ENCODE data around the gene ARHGAP28.
A peak's percentile ranks its signal among the peaks of the same experiment; 100 is the strongest.

ARHGAP28 gene

DNA sequence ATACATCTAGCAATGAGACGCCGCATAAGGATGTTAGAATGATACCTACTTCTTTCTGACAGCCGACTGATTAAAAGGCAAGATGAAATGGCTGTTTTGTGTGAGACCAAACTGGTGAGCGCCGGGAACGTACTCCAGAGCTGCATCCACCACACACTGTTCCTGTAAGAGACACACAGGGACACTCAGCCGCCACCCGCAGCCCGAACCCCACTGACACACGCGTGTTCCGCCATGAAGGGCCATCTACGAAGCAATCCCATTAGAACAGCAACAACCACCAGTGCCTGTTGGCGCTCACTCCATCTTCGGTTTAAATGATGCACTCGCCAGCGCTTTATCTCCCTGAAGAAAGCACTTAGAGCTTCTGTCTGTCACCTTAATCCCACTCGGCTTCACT is 225.8 kb downstream of the ARHGAP28 start:
- H3K79me2 ChIP-seq (ENCODE audit: control insufficient read depth, insufficient read depth, low read length, unreplicated experiment): no peaks in the 10 kb centered on the region
- no peaks in the 10 kb centered on the region for H3K4me1 ChIP-seq (ENCODE audit: control insufficient read depth, insufficient read depth, low read length, unreplicated experiment)
- H3K27me3 ChIP-seq (ENCODE audit: insufficient read depth, low read length): no peaks in the 10 kb centered on the region
- no peak overlapping the region for H2AFZ ChIP-seq (ENCODE audit: low read length, unreplicated experiment)
- H3K36me3 ChIP-seq (ENCODE audit: insufficient read depth, low read length): peaks cover 17% of the 10 kb centered on the region
- H3K4me3 ChIP-seq (ENCODE audit: low read depth, low read length): no peak overlapping the region
- no peak overlapping the region for H3K27ac ChIP-seq (ENCODE audit: low read depth, low read length)

DNA sequence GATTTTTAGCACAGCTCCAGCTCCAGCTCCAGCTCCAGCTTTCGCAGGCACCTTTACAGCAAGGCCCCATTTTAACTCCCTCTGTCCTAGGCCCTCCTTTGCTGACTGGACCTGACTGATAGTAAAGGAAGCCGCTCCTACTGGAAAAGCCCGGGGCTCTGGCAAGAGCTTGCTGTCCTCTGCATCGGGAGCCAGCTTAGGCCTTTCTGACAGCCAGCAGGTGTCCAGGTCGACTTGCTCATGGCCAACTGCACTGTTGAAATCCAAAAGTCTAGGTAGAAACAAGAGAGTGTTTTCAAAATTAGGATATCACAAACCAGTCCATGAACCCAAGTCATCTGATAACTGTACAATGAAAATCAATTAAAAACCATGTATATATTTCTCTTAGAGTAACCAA is 227.0 kb downstream of the ARHGAP28 start:
- H3K36me3 ChIP-seq (ENCODE audit: insufficient read depth, low read length): peaks cover 17% of the 10 kb centered on the region
- peaks cover 12% of the 10 kb centered on the region for H3K4me1 ChIP-seq (ENCODE audit: control insufficient read depth, insufficient read depth, low read length, unreplicated experiment)
- no peaks in the 10 kb centered on the region for H3K27me3 ChIP-seq (ENCODE audit: insufficient read depth, low read length)
- H2AFZ ChIP-seq (ENCODE audit: low read length, unreplicated experiment): no peak overlapping the region
- no peaks in the 10 kb centered on the region for H3K79me2 ChIP-seq (ENCODE audit: control insufficient read depth, insufficient read depth, low read length, unreplicated experiment)
- H3K4me3 ChIP-seq (ENCODE audit: low read depth, low read length): no peak overlapping the region
- H3K27ac ChIP-seq (ENCODE audit: low read depth, low read length): no peak overlapping the region

DNA sequence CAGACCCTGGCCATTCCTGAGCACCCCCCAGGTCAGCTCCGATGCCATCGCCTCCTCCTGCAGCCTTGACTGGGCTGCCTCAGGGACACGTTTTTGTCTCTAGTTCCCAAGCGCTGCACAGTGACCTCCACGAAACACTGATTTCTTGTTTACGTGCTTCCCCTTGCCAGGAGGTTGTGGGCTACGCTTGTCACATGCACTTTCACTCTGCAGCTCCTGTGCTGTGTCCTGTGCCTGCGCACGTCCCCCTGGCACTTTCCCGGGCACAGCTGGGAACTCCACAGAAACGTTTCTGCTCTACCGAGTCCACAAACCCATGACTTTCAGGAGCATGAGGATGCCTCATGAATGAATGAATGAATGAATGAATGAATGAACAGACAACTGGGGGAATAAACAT is 227.5 kb downstream of the ARHGAP28 start:
- peaks cover 17% of the 10 kb centered on the region for H3K36me3 ChIP-seq (ENCODE audit: insufficient read depth, low read length)
- no peaks in the 10 kb centered on the region for H3K27me3 ChIP-seq (ENCODE audit: insufficient read depth, low read length)
- no peak overlapping the region for H3K27ac ChIP-seq (ENCODE audit: low read depth, low read length)
- peaks cover 15% of the 10 kb centered on the region for H3K4me1 ChIP-seq (ENCODE audit: control insufficient read depth, insufficient read depth, low read length, unreplicated experiment)
- H3K4me3 ChIP-seq (ENCODE audit: low read depth, low read length): no peak overlapping the region
- no peak overlapping the region for H2AFZ ChIP-seq (ENCODE audit: low read length, unreplicated experiment)
- H3K79me2 ChIP-seq (ENCODE audit: control insufficient read depth, insufficient read depth, low read length, unreplicated experiment): no peaks in the 10 kb centered on the region

DNA sequence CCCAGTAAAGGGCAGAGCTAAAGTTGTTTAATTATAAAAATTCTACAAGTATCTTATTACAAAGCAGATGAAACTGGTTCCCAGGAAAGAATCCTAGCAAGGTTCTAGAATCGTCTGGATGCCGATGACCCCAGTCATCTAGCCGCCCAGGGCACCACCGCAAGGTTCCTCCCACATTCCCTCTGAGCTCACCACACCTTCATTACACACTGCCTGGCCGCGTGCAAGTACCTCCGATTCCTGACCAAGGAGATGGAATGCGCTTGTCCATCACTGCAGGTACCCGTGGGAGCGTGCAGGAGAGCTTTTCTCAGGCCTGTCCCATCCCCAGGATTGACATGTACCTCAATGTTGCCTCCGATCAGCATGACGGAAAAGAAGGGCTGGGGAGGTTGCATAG is 229.6 kb downstream of the ARHGAP28 start:
- H2AFZ ChIP-seq (ENCODE audit: low read length, unreplicated experiment): no peak overlapping the region
- no peak overlapping the region for H3K27ac ChIP-seq (ENCODE audit: low read depth, low read length)
- peaks cover 27% of the 10 kb centered on the region for H3K36me3 ChIP-seq (ENCODE audit: insufficient read depth, low read length)
- H3K4me1 ChIP-seq (ENCODE audit: control insufficient read depth, insufficient read depth, low read length, unreplicated experiment): peaks cover 28% of the 10 kb centered on the region
- H3K27me3 ChIP-seq (ENCODE audit: insufficient read depth, low read length): no peaks in the 10 kb centered on the region
- H3K4me3 ChIP-seq (ENCODE audit: low read depth, low read length): no peak overlapping the region
- H3K79me2 ChIP-seq (ENCODE audit: control insufficient read depth, insufficient read depth, low read length, unreplicated experiment): no peaks in the 10 kb centered on the region

DNA sequence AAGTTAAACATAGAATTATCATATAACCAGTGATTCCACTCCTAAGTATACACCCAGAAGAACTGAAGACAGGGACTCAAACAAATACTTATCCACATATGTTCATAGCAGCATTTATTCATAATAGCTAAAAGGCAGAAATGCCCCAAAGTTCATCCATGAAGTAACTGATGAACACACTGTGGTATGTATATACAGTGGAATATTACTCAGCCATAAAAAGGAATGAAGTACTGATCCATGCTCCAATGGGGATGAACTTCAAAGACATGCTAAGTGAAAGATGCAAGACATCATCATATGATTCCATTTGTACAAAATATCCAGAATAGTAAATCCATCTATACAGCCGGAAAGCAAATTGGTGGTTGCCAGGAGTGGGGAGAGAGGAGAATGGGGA is 230.6 kb downstream of the ARHGAP28 start:
- Histone ChIP-seq H3K79me2 (ENCODE audit: control insufficient read depth, insufficient read depth, low read length, unreplicated experiment) (no peaks in the 10 kb centered on the region), H3K4me1 (ENCODE audit: control insufficient read depth, insufficient read depth, low read length, unreplicated experiment) (peaks cover 28% of the 10 kb centered on the region), H3K36me3 (ENCODE audit: insufficient read depth, low read length) (peaks cover 34% of the 10 kb centered on the region), H2AFZ (ENCODE audit: low read length, unreplicated experiment) (no peak overlapping the region), H3K27me3 (ENCODE audit: insufficient read depth, low read length) (no peaks in the 10 kb centered on the region), H3K4me3 (ENCODE audit: low read depth, low read length) (no peak overlapping the region), H3K27ac (ENCODE audit: low read depth, low read length) (0 out of 2 replicates have a peak overlapping the region, but pooled peaks have one; percentile 68)

DNA sequence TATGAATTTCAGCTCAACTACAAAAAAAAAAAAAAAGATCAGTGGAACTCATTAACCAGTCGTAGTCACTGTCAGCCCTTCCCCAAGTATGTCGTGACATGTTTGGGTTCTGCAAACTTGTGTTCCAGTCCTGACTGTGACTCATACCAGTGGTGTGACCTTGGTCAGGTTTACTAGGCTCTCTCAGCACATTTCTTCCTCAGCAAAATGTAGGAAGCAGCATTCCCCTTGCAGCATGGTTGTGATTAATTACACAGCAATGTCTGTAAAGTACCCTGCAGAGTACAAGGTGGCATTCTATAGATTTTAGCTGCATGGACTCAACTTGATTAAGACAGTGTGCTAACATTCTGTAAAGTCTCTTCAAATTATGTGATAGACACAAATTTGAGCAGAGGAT is 231.1 kb downstream of the ARHGAP28 start:
- Histone ChIP-seq H2AFZ (ENCODE audit: low read length, unreplicated experiment) (no peak overlapping the region), H3K4me1 (ENCODE audit: control insufficient read depth, insufficient read depth, low read length, unreplicated experiment) (peaks cover 28% of the 10 kb centered on the region), H3K36me3 (ENCODE audit: insufficient read depth, low read length) (peaks cover 34% of the 10 kb centered on the region), H3K79me2 (ENCODE audit: control insufficient read depth, insufficient read depth, low read length, unreplicated experiment) (no peaks in the 10 kb centered on the region), H3K4me3 (ENCODE audit: low read depth, low read length) (no peak overlapping the region), H3K27me3 (ENCODE audit: insufficient read depth, low read length) (no peaks in the 10 kb centered on the region), H3K27ac (ENCODE audit: low read depth, low read length) (peak overlapping the region; percentile 68)

DNA sequence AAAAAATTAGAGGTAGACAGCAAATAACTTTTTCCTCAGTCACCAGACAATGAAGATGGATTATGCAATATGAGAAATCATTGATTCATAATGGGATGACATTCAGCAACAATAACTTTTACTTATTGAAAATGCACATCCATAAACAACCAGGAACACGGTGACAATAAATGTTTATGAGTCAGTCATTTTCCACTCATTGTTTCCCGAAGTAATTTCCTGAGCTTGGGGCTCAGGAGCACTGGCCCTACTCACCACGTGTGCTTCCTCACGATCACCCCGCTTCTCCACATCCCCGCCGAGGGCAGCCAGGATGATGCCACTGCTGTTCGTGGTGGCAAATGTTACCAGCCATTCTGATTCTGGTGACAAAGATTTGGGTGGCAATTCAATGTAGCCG is 231.8 kb downstream of the ARHGAP28 start:
- H3K4me1 ChIP-seq (ENCODE audit: control insufficient read depth, insufficient read depth, low read length, unreplicated experiment): peaks cover 28% of the 10 kb centered on the region
- no peak overlapping the region for H2AFZ ChIP-seq (ENCODE audit: low read length, unreplicated experiment)
- H3K79me2 ChIP-seq (ENCODE audit: control insufficient read depth, insufficient read depth, low read length, unreplicated experiment): no peaks in the 10 kb centered on the region
- no peaks in the 10 kb centered on the region for H3K27me3 ChIP-seq (ENCODE audit: insufficient read depth, low read length)
- peak overlapping the region; percentile 68 for H3K27ac ChIP-seq (ENCODE audit: low read depth, low read length)
- peaks cover 34% of the 10 kb centered on the region for H3K36me3 ChIP-seq (ENCODE audit: insufficient read depth, low read length)
- H3K4me3 ChIP-seq (ENCODE audit: low read depth, low read length): no peak overlapping the region

DNA sequence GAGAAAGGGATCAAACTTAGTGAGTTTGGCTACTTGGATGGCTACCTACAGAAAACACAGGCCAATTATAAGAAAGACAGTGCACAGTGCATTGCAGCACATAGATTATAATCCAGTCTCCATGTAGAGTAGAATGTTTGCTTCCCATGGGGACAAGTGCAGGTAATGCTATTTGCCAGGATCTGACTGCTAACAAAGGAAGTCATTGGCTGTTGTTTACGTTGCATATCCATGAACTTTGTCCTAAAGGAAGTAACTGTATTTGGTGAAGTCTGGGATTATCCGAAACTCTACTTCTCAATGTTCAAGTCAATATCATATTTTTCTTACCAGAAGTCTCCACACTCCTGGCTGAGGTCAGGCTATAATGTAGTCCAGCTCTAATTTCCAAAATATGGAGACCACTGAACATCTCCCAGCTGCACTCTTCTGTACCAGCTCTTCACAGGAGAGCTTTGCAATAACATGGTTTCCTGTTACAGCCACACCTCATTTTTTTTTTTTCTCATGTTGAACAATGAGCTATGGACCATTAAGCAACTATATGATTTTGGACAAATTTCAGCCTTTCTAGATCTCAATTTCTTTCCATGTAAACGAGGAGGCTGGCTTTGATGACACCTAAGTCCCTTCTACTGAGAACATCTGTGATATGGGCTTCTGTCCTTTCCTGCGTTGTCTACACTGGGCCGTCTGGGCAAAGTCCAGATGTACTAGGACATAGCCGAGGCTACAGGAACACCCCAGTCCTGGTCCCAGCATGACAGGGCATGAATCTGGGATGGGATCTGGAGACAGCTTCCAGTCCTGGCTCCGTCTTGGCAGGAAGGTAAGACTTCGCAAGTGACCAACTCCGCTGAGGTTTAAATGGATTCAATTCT is 233.3 kb downstream of the ARHGAP28 start:
- no peaks in the 10 kb centered on the region for H3K79me2 ChIP-seq (ENCODE audit: control insufficient read depth, insufficient read depth, low read length, unreplicated experiment)
- H2AFZ ChIP-seq (ENCODE audit: low read length, unreplicated experiment): no peak overlapping the region
- H3K4me1 ChIP-seq (ENCODE audit: control insufficient read depth, insufficient read depth, low read length, unreplicated experiment): peaks cover 28% of the 10 kb centered on the region
- no peaks in the 10 kb centered on the region for H3K27me3 ChIP-seq (ENCODE audit: insufficient read depth, low read length)
- peaks cover 30% of the 10 kb centered on the region for H3K36me3 ChIP-seq (ENCODE audit: insufficient read depth, low read length)
- H3K4me3 ChIP-seq (ENCODE audit: low read depth, low read length): no peak overlapping the region
- H3K27ac ChIP-seq (ENCODE audit: low read depth, low read length): no peak overlapping the region

DNA sequence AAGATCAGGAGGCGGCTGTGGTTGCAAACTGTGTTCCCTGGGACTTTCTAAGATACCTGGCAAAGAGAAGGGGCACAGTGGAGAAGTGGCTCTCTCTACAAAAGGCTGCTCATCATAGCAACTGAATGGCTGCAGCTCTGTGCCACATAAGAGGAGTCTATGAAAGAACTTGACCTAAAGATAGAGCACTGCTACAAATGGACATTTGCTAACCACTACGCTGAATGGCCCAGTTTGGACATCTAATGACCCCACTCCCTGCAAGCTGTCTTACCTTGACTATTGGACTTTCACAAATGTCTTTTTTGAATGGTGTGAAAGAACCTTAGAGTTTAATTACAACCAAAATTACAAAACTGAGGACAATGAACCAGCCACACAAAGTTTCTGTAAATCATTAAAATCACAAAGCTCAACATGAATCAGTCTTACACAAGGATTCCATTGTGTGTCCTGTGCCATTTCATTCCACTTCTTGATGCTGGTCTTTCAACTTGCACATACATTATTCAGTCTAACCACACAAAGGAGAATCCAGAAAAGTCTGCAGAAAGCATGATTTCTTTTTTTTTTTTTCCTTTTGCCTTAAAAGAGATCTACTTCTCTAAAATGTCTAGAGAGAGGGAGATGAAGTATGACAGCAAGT is 234.1 kb downstream of the ARHGAP28 start:
- Histone ChIP-seq H3K27me3 (ENCODE audit: insufficient read depth, low read length) (no peaks in the 10 kb centered on the region), H2AFZ (ENCODE audit: low read length, unreplicated experiment) (no peak overlapping the region), H3K36me3 (ENCODE audit: insufficient read depth, low read length) (peaks cover 25% of the 10 kb centered on the region), H3K4me1 (ENCODE audit: control insufficient read depth, insufficient read depth, low read length, unreplicated experiment) (peaks cover 28% of the 10 kb centered on the region), H3K79me2 (ENCODE audit: control insufficient read depth, insufficient read depth, low read length, unreplicated experiment) (no peaks in the 10 kb centered on the region), H3K27ac (ENCODE audit: low read depth, low read length) (no peak overlapping the region), H3K4me3 (ENCODE audit: low read depth, low read length) (no peak overlapping the region)
